Measurements from ENCODE around the gene PRKCE. TPM values are rescaled to one million over a fixed set of nuclear protein-coding genes. Genes with fewer than 3 reads are reported as not detected.

The PRKCE gene
- total and polyA plus RNA-seq, 2 experiments from 2014 or later: 9.6 to 11.9 TPM

DNA sequence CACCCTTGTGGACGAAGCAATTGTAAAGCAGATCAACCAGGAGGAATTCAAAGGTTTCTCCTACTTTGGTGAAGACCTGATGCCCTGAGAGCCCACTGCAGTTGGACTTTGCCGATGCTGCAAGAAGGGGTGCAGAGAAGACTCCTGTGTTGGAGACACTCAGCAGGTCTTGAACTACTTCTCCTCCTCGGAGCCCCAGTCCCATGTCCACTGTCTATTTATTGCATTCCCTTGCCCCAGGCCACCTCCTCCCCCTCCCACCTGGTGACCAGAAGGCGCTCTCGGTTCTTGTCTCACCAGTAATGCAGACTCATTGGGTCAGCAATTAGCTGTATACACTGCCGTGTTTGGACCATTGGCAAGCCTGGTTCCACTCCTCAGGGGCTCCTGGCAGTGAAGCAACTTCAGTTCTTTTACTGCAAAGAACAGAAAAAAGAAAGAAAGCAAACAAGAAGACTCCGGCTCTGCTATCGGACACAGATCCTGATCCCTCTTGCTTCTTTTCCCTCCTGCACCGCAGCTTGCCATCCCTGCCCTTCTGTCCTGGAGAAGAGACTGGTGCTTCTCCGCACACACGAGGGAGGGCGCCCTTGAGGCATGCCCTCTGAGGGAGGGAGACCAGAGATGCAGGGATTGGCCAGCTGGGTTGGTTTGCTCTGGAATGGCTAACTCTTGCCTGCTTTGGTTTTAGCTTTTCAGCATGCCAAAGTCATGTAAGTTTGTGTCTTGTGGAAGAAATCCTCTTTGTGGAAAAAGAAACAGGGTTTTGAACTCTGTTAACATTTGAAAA is 533.5 kb downstream of the PRKCE start:
- no peaks in the 10 kb centered on the region for H3K36me3 ChIP-seq (replicated peaks; ENCODE audit: insufficient read depth, low read depth)
- no peaks in the 10 kb centered on the region for H3K79me2 ChIP-seq
- H3K9me3 ChIP-seq (ENCODE audit: low read depth): no peaks in the 10 kb centered on the region
- H4K20me1 ChIP-seq (ENCODE audit: insufficient read depth, poor library complexity, severe bottlenecking): no peaks in the 10 kb centered on the region
- TF ChIP-seq, protein P1, sequence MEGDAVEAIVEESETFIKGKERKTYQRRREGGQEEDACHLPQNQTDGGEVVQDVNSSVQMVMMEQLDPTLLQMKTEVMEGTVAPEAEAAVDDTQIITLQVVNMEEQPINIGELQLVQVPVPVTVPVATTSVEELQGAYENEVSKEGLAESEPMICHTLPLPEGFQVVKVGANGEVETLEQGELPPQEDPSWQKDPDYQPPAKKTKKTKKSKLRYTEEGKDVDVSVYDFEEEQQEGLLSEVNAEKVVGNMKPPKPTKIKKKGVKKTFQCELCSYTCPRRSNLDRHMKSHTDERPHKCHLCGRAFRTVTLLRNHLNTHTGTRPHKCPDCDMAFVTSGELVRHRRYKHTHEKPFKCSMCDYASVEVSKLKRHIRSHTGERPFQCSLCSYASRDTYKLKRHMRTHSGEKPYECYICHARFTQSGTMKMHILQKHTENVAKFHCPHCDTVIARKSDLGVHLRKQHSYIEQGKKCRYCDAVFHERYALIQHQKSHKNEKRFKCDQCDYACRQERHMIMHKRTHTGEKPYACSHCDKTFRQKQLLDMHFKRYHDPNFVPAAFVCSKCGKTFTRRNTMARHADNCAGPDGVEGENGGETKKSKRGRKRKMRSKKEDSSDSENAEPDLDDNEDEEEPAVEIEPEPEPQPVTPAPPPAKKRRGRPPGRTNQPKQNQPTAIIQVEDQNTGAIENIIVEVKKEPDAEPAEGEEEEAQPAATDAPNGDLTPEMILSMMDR (IDR thresholded peaks at IDR 0.05; ENCODE audit: poor library complexity): no peak
- TF ChIP-seq EZH2phosphoT487 (IDR thresholded peaks at IDR 0.05; ENCODE audit: low read depth, severe bottlenecking, unreplicated experiment) (no peak), EZH2 (IDR thresholded peaks at IDR 0.05; ENCODE audit: borderline replicate concordance) (no peak)
- H3K9me2 ChIP-seq (replicated peaks; ENCODE audit: insufficient read depth): no peaks in the 10 kb centered on the region
- H3K4me1 ChIP-seq (ENCODE audit: insufficient read depth): no peaks in the 10 kb centered on the region
- H3K27ac ChIP-seq: no peak overlapping the region
- 81% methylated on average over 12 of the region's 12 CpGs for WGBS (ENCODE audit: low lambda C conversion rate, missing lambda C conversion rate)
- no peak for DNase-seq (ENCODE audit: low spot score)
- H2AFZ ChIP-seq: no peak overlapping the region
- H3K4me2 ChIP-seq: no peak overlapping the region
- H3K4me3 ChIP-seq: no peak overlapping the region
- no peaks in the 10 kb centered on the region for H3K27me3 ChIP-seq

DNA sequence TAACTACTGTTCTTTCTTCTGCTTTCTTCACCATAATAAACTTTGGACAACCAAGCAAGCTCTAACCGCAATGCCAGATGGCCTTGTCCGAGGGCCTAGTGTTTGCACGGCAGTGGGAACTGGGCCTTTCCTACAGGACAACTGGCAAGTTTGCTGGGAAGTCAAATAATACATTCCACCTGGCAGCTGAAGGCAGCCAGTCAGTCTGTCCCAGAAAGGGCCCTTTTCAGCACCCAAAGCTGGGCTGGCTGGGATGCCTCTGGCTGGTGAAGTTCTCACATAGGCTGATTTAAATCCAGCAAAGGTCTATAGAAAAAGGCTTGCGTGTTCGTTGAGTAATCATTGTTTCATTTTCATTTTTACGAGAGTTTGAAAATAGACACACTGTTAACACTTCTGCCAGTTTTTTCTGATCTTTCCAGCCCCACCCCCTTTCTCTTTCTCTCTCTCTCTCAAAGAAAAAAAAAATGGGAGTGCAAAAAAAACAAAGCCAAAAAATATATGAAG is 535.7 kb downstream of the PRKCE start:
- Histone ChIP-seq H3K4me1 (ENCODE audit: insufficient read depth) (no peaks in the 10 kb centered on the region), H3K4me3 (no peak overlapping the region)
- WGBS (ENCODE audit: low lambda C conversion rate, missing lambda C conversion rate): 59% methylated on average over 6 of the region's 6 CpGs

DNA sequence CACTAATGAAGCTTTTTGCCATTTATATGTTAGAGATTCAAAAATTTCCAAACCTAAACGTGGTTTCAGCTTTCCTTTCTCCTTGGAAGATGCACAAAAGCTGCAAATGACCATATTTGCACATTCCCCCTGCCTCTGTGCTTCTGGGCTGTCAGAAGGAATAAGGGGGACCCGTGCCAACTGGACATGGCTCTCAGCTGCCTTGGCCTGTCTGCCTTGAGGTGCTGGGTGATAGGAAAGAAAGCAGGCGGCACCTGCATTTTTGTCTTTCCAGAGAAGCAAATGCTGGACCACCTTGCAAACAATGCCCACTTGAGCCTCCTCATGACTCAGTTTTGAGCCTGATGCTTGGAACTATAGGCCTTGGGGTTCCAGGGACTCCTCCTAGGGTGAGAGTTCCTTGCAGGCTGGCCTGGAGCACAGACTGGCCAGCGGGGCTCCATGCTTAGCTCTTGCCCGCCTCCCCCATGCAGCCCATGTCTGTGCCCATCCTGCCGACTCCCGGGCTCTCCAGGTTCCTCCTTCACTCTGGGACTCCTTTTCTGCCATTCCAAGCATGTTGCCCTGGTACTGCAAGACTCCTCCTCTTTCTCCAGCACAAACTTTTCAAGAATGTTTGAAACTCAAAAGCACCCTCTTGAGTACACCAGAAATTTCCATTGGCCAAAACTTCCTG is 536.7 kb downstream of the PRKCE start:
- H3K4me1 ChIP-seq (ENCODE audit: insufficient read depth): no peaks in the 10 kb centered on the region
- 95% methylated on average over 7 of the region's 7 CpGs for WGBS (ENCODE audit: low lambda C conversion rate, missing lambda C conversion rate)
- H3K4me2 ChIP-seq: no peak overlapping the region
- H3K9me3 ChIP-seq (ENCODE audit: low read depth): no peaks in the 10 kb centered on the region
- no peaks in the 10 kb centered on the region for H3K9me2 ChIP-seq (replicated peaks; ENCODE audit: insufficient read depth)
- no peaks in the 10 kb centered on the region for H3K27me3 ChIP-seq
- H3K79me2 ChIP-seq: no peaks in the 10 kb centered on the region
- DNase-seq (ENCODE audit: low spot score): no peak
- H2AFZ ChIP-seq: no peak overlapping the region
- no peak overlapping the region for H3K4me3 ChIP-seq
- H4K20me1 ChIP-seq (ENCODE audit: insufficient read depth, poor library complexity, severe bottlenecking): no peaks in the 10 kb centered on the region
- H3K36me3 ChIP-seq (replicated peaks; ENCODE audit: insufficient read depth, low read depth): no peaks in the 10 kb centered on the region
- H3K27ac ChIP-seq: no peak overlapping the region
- TF ChIP-seq, protein P1 (IDR thresholded peaks at IDR 0.05; ENCODE audit: poor library complexity): no peak
- TF ChIP-seq EZH2phosphoT487 (IDR thresholded peaks at IDR 0.05; ENCODE audit: low read depth, severe bottlenecking, unreplicated experiment) (no peak), EZH2 (IDR thresholded peaks at IDR 0.05; ENCODE audit: borderline replicate concordance) (no peak)

More for the DNA sequence above, 535.7 kb downstream of the PRKCE start:
- Histone ChIP-seq H3K27ac (peak overlapping the region; percentile 34), H3K4me2 (peak overlapping the region; percentile 15), H3K9me3 (ENCODE audit: low read depth) (no peaks in the 10 kb centered on the region), H2AFZ (no peak overlapping the region), H3K79me2 (no peaks in the 10 kb centered on the region), H3K36me3 (replicated peaks; ENCODE audit: insufficient read depth, low read depth) (no peaks in the 10 kb centered on the region), H3K27me3 (no peaks in the 10 kb centered on the region), H4K20me1 (ENCODE audit: insufficient read depth, poor library complexity, severe bottlenecking) (no peaks in the 10 kb centered on the region), H3K9me2 (replicated peaks; ENCODE audit: insufficient read depth) (no peaks in the 10 kb centered on the region)
- no peak for TF ChIP-seq EZH2 (IDR thresholded peaks at IDR 0.05; ENCODE audit: borderline replicate concordance)
- no peak for TF ChIP-seq EZH2phosphoT487 (IDR thresholded peaks at IDR 0.05; ENCODE audit: low read depth, severe bottlenecking, unreplicated experiment)
- TF ChIP-seq, protein P1 (IDR thresholded peaks at IDR 0.05; ENCODE audit: poor library complexity): no peak
- DNase-seq (ENCODE audit: low spot score): no peak
